CD4-positive, alpha-beta T cell (primary cell): ENCODE measurements around the gene PRRX1. TPM values are rescaled to one million over a fixed set of nuclear protein-coding genes. Genes with fewer than 3 reads are reported as not detected.

ENCODE experiments used
- ATAC-seq: fragments of 200-7000 bp; cut with Tn5 transposase; one replicate; pipeline ENCODE4 v1.10.0; 2022; ENCODE audit warnings: mild to moderate bottlenecking; ENCODE audit not compliant: poor library complexity
- CTCF ChIA-PET: fragments of 350-600 bp; sonication (Branson Sonifier 250); formaldehyde crosslinking; loops from one replicate; lab custom pipeline; 2021; ENCODE audit warnings: antibody characterized with exemption, inconsistent platforms; lab: Charles Lee
- POLR2A ChIA-PET: fragments of 350-600 bp; sonication (Branson Sonifier 250); formaldehyde crosslinking; loops from one replicate; lab custom pipeline; 2021; ENCODE audit warnings: antibody characterized with exemption, inconsistent platforms; lab: Charles Lee
- DNase-seq, 14 experiments: peaks; one replicate each; pipeline ENCODE4 v3.0.0-alpha.2; 2013 to 2020; ENCODE audit warnings: mixed read lengths in 2 of 14
- H3K27ac ChIP-seq, 2 donors: one replicate each; pipeline versions ENCODE4 v1.5.1 to v1.7.0; 2013; ENCODE audit warnings: low read length in 2 of 2, low read depth in 1 of 2, mild to moderate bottlenecking in 1 of 2
- H3K27me3 ChIP-seq, 2 experiments: 1 replicate in 1 of 2; 2 replicates in 1 of 2; pipeline versions ENCODE4 v1.6.1 to v1.7.0; 2013; ENCODE audit warnings: low read length in 2 of 2, control low read depth in 1 of 2, mild to moderate bottlenecking in 1 of 2, moderate library complexity in 1 of 2; ENCODE audit not compliant: insufficient read depth in 2 of 2, control insufficient read depth in 1 of 2
- H3K36me3 ChIP-seq: one replicate; pipeline ENCODE4 v1.6.1; 2013; ENCODE audit warnings: low read length, control low read depth; ENCODE audit not compliant: insufficient read depth
- H3K4me1 ChIP-seq: one replicate; pipeline ENCODE4 v1.6.1; 2013; ENCODE audit warnings: low read length, control low read depth; ENCODE audit not compliant: insufficient read depth
- H3K4me3 ChIP-seq: one replicate; pipeline ENCODE4 v1.5.1; 2013; ENCODE audit warnings: mild to moderate bottlenecking, low read length, moderate library complexity
- H3K9me3 ChIP-seq, 2 experiments: 1 replicate in 1 of 2; 2 replicates in 1 of 2; pipeline versions ENCODE4 v1.6.1 to v1.7.0; 2013; ENCODE audit warnings: low read length in 2 of 2, mild to moderate bottlenecking in 2 of 2, control low read depth in 1 of 2, moderate library complexity in 1 of 2; ENCODE audit not compliant: control insufficient read depth in 1 of 2, insufficient read depth in 1 of 2
- H3K27ac Mint-ChIP-seq: one replicate; pipeline ENCODE4 v1.8.0; 2020; ENCODE audit warnings: mixed read lengths
- H3K27me3 Mint-ChIP-seq: one replicate; pipeline ENCODE4 v1.8.0; 2021; ENCODE audit warnings: mixed read lengths
- H3K36me3 Mint-ChIP-seq: one replicate; pipeline ENCODE4 v1.8.0; 2021; ENCODE audit warnings: low read depth, mixed read lengths
- H3K4me1 Mint-ChIP-seq: one replicate; pipeline ENCODE4 v1.8.0; 2021; ENCODE audit warnings: low read depth, mixed read lengths
- H3K4me3 Mint-ChIP-seq: one replicate; pipeline ENCODE4 v1.8.0; 2020; ENCODE audit warnings: mild to moderate bottlenecking, mixed read lengths
- H3K9me3 Mint-ChIP-seq: one replicate; pipeline ENCODE4 v1.8.0; 2020; ENCODE audit warnings: mixed read lengths
- CTCF ChIP-seq: fragments of 200-600 bp; IDR thresholded peaks from one replicate; pipeline ENCODE4 v1.8.0; 2022; ENCODE audit warnings: antibody characterized with exemption, mild to moderate bottlenecking
- intact Hi-C, 2 experiments: fragments of 100-400 bp; cut with DNase I in 1 of 2; cut with micrococcal nuclease in 1 of 2; formaldehyde crosslinking; loops; one replicate each; pipeline versions ENCODE4 v1.15.1 to v1.9.0; 2023 to 2025; cut with DNase I, micrococcal nuclease
- polyA plus RNA-seq, 2 donors: library from polyadenylated mRNA; unstranded; fragments of 120-200 nt; gene quantifications; one replicate each; pipeline ENCODE4 v1.2.1, GENCODE V29; 2013
- total RNA-seq, 174 experiments: library from RNA in 2 of 174; stranded (reverse) in 2 of 174; gene quantifications; one replicate each; pipeline ENCODE4 v1.2.3 and lab custom pipeline; 2021 to 2026

The PRRX1 gene
- total RNA-seq (not detected), total RNA-seq (lab: John Stamatoyannopoulos, UW) (0 to 0.19 (median 0) reads per million in 172 experiments)
- not detected for polyA plus RNA-seq (2013, experiment 1 of 2)
- 3.9 TPM for polyA plus RNA-seq (2013, experiment 2 of 2)

- H3K36me3 Mint-ChIP-seq: no peaks in the 10 kb centered on the region
Measured at GRCh38 chr1:170664093-170664827, at the start of gene PRRX1. Gene PRRX1 (plus strand): TSS chr1:170664131. CDS start chr1:170664219, 88 bp downstream.

GRCh38 chr1:170617591-170618330 lies 46.2 kb upstream of the PRRX1 start:
- DNase-seq (no peak), ATAC-seq (no peak)
- Mint-ChIP-seq H3K4me3 (no peak overlapping the region), H3K27ac (no peak overlapping the region), H3K36me3 (no peaks in the 10 kb centered on the region), H3K9me3 (peaks cover 3% of the 10 kb centered on the region), H3K4me1 (no peaks in the 10 kb centered on the region), H3K27me3 (peaks cover 31% of the 10 kb centered on the region)
- Histone ChIP-seq H3K4me3 (no peak overlapping the region), H3K9me3 (no peaks in the 10 kb centered on the region), H3K36me3 (no peaks in the 10 kb centered on the region), H3K27me3 (peaks cover 0 to 12% of the 10 kb centered on the region in 2 experiments), H3K4me1 (no peaks in the 10 kb centered on the region), H3K27ac (no peak overlapping the region)
- POLR2A ChIA-PET: no interaction called here
- TF ChIP-seq CTCF: no peak
- CTCF ChIA-PET: no interaction called here
- intact Hi-C loops: no loop called here

More at GRCh38 chr1:170664093-170664827, at the start of gene PRRX1:
- Histone ChIP-seq H3K36me3 (no peaks in the 10 kb centered on the region), H3K4me3 (no peak within 1 kb of the TSS), H3K9me3 (peaks cover 0 to 32% of the 10 kb centered on the region in 2 experiments), H3K27me3 (peaks cover 82 to 97% of the 10 kb centered on the region in 2 experiments), H3K4me1 (peaks cover 20% of the 10 kb centered on the region), H3K27ac (no peak within 1 kb of the TSS)
- CTCF ChIA-PET: no interaction called here
- H3K9me3 Mint-ChIP-seq: no peaks in the 10 kb centered on the region
- ATAC-seq (no peak), DNase-seq (no peak)
- TF ChIP-seq CTCF: no peak
- peaks cover 43% of the 10 kb centered on the region for H3K4me1 Mint-ChIP-seq
- peaks cover 93% of the 10 kb centered on the region for H3K27me3 Mint-ChIP-seq
- no peak within 1 kb of the TSS for H3K27ac Mint-ChIP-seq
- intact Hi-C loops: no loop called here
- no peak within 1 kb of the TSS for H3K4me3 Mint-ChIP-seq
- POLR2A ChIA-PET: no interaction called here

- Histone ChIP-seq H3K4me1 (no peaks in the 10 kb centered on the region), H3K36me3 (no peaks in the 10 kb centered on the region), H3K4me3 (no peak overlapping the region), H3K27me3 (peaks cover 0 to 12% of the 10 kb centered on the region in 2 experiments), H3K9me3 (no peaks in the 10 kb centered on the region), H3K27ac (no peak overlapping the region)
- DNase-seq (no peak), ATAC-seq (no peak)
- Mint-ChIP-seq H3K4me1 (no peaks in the 10 kb centered on the region), H3K36me3 (no peaks in the 10 kb centered on the region), H3K9me3 (no peaks in the 10 kb centered on the region), H3K4me3 (no peak overlapping the region), H3K27ac (no peak overlapping the region), H3K27me3 (peaks cover 25% of the 10 kb centered on the region)
- ChIA-PET CTCF (no interaction called here), POLR2A (no interaction called here)
- intact Hi-C loops: no loop called here
- no peak for TF ChIP-seq CTCF
Measured at GRCh38 chr1:170618421-170618820, 45.5 kb upstream of the PRRX1 start.
